Right lobe of liver (tissue), 4 donors: Measurements from ENCODE around the gene PLEKHF1.

ENCODE experiments used
- CTCF ChIP-seq, 4 donors: fragments of 200-600 bp in 3 of 4; fragments of 450-650 bp in 1 of 4; IDR thresholded peaks; one replicate each; pipeline versions ENCODE4 v1.5.1 to v1.8.0; 2016 to 2022; ENCODE audit warnings: antibody characterized with exemption in 4 of 4, mild to moderate bottlenecking in 2 of 4
- POLR2A ChIP-seq: fragments of 450-650 bp; IDR thresholded peaks from one replicate; pipeline ENCODE4 v1.6.1; 2017; ENCODE audit warnings: antibody characterized with exemption, mild to moderate bottlenecking
- donor health status: DM: no; HTN: no; CAD: no.
- donor health status: DM: no; HTN: no; CAD: no.
- donor health status: DM: no; HTN: yes; CAD: no.

GRCh38 chr19:29616541-29616940, 48.7 kb upstream of the PLEKHF1 start:
- no peak for TF ChIP-seq POLR2A
- TF ChIP-seq CTCF (IDR thresholded peaks at IDR 0.05), result no peak
